ENCODE measurements around the gene MYOD1.

GRCh38 chr11:17702876-17703275 lies 16.5 kb upstream of the MYOD1 start:
- TF ChIP-seq CTCF (IDR thresholded peaks at IDR 0.05; ENCODE audit: low read length) (no peak), EZH2phosphoT487 (IDR thresholded peaks at IDR 0.05; ENCODE audit: low read length) (no peak), EZH2 (optimal IDR thresholded peaks at IDR 0.05; ENCODE audit: low read depth, low read length) (no peak)
